ENCODE data around the gene PRTN3.

PRTN3 gene, protein sequence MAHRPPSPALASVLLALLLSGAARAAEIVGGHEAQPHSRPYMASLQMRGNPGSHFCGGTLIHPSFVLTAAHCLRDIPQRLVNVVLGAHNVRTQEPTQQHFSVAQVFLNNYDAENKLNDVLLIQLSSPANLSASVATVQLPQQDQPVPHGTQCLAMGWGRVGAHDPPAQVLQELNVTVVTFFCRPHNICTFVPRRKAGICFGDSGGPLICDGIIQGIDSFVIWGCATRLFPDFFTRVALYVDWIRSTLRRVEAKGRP

DNA sequence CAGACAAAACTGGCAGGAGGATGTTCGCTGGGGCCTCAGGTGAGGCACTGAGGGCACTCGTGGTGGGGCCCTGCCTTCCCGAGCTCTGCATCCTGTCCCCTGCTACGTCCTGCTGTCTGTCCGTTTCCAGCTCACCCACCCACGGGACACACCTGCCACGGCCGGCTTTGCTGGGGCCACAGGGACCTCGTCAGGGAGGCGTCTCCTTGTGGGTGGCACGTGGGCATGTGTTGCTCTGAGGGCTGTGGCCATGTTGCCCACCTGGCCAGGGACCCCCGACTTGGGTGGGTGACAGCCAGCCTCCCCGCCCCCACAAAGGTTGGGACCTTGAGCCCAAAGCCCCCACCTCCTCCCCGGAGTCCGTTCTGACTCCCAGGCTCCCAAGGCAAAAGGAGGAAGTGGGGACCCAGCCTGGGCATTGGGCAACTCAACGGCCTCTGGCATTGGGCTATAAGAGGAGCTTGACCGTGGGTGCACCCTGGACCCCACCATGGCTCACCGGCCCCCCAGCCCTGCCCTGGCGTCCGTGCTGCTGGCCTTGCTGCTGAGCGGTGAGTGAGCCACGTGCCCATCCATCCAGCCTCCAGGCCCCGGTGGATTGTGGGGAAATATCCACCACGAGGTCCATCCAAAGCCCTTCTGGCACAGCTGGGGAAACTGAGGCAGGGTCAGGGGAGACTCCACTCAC lies at the start of gene PRTN3:
Gene PRTN3, plus strand, starts transcription at position 481 of the 688 bp plus-strand sequence. Its CDS starts 10 bp downstream, at position 491.
- DNase-seq = no peak
- in situ Hi-C loops (cut with MboI; ENCODE audit: low pct_unique_long_range_greater_than_20kb, low sequenced_read_pairs) = no loop called here

DNA sequence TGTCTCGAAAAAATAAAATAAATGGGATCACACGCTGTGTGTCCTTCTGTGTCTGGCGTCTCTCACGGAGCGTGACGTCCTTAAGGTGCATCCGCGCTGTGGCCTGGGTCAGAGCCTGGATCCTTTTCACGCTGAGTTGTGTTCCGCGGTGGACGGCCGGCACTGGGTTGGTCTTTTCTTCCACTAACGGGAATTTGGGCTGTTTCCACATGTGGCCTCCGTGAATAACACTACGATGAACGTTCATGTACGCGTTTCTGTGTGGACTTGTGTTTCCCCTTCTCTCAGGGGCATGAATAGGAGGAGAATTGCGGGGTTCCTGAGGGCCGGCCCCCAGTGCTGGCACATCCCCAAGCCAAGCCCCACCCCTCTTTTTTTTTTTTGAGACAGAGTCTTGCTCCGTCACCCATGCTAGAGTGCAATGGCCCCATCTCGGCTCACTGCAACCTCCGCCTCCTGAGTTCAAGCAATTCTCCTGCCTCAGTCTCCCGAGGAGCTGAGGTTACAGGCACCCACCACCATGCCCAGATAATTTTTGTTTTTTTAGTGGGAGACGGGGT lies 49.7 kb upstream of the PRTN3 start:
- DNase-seq = no peak
- in situ Hi-C loops (cut with MboI; ENCODE audit: low pct_unique_long_range_greater_than_20kb, low sequenced_read_pairs) = no loop called here

DNA sequence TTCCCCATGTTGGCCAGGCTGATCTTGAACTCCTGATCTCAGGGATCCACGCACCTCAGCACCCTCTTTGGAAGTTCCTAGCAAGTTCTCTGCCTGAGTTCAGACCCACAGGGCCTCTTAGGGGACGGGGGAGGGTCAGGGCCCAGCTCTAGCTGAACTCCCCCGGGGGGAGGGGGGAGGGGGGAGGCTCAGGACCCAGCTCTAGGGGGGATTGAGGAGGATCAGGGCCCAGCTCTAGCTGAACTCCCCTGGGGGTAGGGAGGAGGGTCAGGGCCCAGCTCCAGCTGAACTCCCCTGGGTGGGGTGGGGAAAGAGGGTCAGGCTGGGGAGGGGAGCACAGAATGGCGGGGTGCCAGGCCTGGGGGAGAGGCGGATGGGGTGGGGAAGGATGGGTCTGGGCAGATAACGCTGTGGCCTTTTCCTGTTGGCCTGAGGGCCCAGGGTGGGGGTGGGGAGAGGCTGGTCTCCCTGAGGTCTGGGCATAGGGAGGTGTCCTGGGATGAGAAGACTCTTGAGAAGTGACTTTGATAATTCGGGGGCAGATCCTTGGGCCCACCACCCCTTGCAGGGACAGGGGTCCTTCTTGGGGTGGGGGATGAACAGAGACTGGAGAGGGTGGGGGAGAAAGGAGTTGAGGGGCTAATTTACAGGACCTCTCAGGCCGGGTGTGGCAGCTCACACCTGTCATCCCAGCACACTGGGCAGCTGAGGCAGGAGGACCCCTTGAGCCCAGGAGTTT lies 49.1 kb upstream of the PRTN3 start:
- DNase-seq = no peak
- in situ Hi-C loops (cut with MboI; ENCODE audit: low pct_unique_long_range_greater_than_20kb, low sequenced_read_pairs) = no loop called here

DNA sequence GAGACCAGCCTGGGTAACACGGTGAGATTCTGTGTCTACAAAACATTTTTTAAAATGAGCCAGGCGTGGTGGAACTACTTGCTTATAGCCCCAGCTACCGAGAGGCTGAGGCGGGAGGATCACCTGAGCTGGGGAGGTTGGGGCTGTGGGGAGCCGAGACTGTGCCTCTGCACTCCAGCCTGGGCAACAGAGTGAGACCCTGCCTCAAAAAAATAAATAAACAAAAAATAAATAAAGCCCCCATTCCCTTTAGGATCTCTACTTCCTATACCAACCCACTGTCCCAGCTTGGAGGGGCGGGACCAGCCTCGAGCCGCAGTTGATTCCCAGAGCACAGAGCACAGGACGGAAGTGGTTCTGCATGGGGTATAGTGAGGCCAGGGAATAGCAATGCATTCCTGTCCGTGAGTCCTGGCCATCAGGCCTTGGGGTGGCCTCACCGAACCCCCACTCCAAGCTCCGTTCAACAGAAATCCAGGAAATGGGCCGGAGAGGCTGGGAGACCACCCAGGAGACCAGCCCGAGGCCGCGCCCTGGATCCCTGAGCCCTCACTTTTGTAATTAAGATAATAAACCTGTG lies 48.4 kb upstream of the PRTN3 start:
- in situ Hi-C loops (cut with MboI; ENCODE audit: low pct_unique_long_range_greater_than_20kb, low sequenced_read_pairs) = no loop called here
- no peak for DNase-seq

DNA sequence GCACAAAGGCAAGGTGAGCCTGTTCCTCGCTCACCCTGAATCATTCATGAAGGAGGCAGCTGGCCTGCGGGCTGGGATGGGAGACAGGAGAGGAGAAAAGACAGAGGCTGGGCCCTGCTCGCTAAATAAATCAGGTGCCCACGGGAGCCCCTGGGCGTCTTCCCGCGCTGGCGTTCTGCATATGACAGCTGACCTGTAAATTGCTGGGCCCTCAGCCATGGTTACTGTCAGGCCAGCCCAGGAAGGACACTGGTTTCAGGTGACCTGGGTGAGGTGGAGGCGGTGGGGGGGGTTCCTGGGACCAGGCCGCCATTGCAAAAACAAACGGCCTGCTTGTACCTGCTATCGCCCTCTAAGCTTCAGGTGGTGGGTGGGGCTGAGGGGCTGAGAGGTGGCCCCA lies 47.0 kb upstream of the PRTN3 start:
- DNase-seq = no peak
- in situ Hi-C loops (cut with MboI; ENCODE audit: low pct_unique_long_range_greater_than_20kb, low sequenced_read_pairs) = no loop called here

DNA sequence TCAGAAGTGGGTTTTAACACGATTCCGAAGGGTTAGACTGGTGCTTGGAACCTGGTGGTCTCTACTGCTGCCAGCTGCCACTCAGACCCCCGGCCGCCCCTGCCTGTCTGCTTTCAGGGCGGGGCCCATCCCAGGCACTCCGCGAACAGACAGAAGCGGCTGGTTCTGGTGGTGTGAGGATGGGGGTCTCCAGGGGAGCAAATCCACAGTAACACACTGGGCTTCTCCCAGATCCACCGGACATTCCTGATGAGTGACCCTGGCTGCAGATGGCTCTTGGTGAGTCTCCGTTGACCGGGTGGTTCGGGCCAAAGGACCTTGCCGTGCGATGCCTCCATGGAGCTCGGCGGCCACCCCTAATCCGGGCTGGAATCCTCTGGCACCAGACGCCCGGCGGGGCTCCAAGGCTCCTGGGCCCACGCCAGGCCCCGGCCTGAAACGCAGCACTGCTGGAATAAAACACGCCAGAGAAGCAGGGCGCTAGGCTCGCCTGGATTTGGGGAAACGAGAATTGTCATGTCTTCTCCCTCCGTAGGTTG lies 45.7 kb upstream of the PRTN3 start:
- DNase-seq = no peak
- in situ Hi-C loops (cut with MboI; ENCODE audit: low pct_unique_long_range_greater_than_20kb, low sequenced_read_pairs) = no loop called here

DNA sequence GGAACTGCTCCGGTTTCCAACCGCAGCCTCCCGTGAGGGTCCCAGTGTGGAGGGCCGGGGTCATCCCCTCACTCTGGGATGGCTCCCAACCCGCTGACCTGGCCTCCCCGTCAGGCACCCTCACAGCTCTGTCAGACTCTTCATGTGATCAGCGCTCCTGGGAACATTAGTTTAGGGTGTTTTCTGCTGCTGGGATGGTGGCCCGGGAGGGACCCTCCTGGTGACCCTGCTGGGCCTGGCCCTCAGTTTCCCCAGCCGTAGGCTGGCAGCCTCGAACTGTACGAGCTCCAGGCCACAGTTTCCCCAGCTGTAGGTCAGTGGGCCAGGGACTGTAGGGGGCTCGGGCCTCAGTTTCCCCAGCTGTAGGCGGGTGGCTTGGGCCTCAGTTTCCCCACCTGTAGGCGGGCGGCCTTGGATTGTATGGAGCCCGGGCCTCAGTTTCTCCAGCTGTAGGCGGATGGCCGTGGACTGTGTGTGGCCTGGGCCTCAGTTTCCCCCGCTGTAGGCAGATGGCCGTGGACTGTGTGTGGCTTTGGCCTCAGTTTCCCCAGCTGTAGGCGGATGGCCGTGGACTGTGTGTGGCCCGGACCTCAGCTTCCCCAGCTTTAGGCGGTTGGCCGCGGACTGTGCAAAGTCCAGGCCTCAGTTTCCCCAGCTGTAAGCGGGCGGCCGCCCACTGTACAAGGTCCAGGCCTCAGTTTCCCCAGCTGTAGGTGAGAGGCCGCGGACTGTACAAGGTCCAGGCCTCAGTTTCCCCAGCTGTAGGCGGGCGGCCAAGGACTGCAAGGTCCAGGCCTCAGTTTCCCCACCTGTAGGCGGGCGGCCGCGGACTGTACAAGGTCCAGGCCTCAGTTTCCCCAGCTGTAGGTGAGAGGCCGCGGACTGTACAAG lies 44.9 kb upstream of the PRTN3 start:
- in situ Hi-C loops (cut with MboI; ENCODE audit: low pct_unique_long_range_greater_than_20kb, low sequenced_read_pairs) = no loop called here
- DNase-seq = no peak

DNA sequence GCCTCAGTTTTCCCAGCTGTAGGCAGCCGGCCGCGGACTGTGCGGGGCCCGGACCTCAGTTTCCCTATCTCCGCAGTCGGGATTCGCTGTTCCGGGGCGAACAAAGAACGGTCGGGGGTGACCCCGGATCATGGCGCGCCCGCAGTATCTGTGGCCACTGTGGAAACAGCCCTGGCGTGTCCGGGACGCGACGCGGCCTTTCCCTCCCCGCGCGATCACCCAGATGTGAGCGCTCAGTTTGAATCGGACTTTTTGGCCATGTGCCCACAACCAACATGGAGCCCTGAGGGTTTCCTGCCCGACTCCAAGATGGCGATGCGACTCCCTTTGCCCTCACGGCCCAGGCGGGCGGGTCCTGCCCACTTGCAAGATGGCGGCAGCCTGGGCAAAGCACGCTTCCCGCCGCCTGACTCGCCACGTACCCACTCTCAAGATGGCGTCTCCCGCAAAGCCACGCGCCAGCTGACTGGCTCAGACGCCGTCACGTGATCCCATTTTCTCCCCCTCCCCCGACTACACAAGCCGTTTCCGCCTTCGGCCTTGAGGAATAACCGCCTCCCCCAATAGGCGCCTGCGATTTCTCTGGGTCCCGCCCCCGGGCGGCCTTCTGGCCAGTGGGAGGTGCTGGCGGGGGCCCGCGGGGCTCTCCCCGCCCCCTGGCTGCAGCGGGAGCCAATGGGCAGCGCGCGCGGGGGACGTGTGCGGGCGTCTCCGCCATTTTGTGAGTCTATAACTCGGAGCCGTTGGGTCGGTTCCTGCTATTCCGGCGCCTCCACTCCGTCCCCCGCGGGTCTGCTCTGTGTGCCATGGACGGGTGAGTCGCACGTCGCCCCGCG lies 43.9 kb upstream of the PRTN3 start, which contains the start of gene PTBP1:
Gene PTBP1, plus strand, starts transcription at position 761 of the 836 bp plus-strand sequence. Its CDS starts 46 bp downstream, at position 807.
- in situ Hi-C loops (cut with MboI; ENCODE audit: low pct_unique_long_range_greater_than_20kb, low sequenced_read_pairs) = no loop called here
- DNase-seq = peak; percentile 100

DNA sequence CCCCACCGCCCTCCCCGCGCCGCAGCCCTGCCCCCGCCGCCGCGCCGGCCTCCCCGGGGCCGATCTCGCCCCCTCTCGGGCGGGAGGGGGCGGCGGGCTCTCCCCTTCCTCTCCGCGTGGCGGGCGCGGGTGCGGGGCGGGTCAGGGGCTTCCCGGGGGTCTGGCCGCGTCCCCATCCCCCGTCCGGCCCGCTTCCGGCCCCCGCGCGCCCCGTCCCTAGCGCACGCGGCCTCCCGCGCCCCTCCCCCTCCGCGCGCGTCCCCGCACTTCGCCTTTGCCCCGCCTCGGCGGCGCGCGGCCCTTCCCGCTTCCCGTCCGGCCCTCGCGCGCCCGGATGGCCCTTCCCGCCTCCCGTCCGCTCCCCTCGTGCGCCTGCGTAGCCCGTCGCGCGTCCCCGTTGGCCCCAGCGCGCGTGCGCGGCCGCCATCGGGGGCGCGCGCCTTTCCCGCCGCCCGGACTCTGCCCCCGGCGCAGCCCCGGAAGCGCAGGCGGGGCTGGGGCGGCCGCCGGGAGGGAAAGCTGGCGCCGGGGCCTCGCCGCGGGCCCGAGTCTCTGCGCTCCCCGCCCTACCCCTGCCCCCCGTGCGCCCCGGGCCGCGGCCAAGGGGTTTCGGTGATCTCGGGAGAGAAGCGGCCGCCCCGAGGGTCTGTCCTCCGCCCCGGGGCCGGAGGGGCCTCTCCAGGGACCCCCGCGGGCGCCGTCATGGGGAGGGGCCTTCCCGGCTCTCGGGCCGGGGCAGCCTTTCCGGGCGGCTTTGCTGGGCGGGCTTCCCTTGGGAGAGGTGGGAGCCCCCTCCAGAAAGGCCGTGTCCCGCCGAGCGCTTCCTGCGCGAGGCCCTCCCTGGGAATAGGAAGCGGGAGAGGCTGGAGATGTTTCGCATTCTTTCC lies 43.0 kb upstream of the PRTN3 start:
- DNase-seq = peak; percentile 79
- in situ Hi-C loops (cut with MboI; ENCODE audit: low pct_unique_long_range_greater_than_20kb, low sequenced_read_pairs) = no loop called here

DNA sequence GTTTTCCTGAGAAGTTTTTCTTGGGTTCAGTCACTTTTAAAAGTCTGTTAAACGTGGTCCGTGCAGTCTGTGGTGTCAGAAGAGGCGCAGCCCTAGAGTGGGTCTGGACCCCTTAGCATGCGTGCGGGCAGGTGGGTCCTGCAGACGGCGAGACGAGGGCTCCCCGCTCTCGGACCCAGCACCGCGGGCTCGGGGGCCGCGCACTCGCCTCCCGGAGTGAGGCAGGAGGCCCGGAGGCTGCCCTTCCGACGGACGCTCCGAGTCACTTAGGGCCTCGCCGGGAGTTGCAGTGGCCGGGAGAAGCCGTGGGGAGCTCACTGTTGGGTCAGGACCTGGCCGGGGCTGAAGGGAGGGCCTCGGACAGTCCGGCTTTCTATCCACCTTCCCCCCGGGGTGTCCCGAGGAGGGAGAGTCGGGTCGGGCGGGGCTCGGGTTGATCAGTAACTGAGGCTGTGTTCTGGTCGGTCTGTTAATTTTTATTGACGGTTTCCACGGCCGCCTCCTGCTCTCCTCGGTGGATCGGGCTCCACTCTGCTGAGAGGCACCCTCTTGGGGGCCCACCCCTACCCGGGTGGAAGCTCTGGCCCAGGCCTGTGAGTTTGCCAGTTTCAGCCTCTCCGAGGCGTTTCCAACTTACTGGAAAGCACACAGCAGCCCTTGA lies 42.3 kb upstream of the PRTN3 start:
- DNase-seq = no peak
- in situ Hi-C loops (cut with MboI; ENCODE audit: low pct_unique_long_range_greater_than_20kb, low sequenced_read_pairs) = no loop called here

DNA sequence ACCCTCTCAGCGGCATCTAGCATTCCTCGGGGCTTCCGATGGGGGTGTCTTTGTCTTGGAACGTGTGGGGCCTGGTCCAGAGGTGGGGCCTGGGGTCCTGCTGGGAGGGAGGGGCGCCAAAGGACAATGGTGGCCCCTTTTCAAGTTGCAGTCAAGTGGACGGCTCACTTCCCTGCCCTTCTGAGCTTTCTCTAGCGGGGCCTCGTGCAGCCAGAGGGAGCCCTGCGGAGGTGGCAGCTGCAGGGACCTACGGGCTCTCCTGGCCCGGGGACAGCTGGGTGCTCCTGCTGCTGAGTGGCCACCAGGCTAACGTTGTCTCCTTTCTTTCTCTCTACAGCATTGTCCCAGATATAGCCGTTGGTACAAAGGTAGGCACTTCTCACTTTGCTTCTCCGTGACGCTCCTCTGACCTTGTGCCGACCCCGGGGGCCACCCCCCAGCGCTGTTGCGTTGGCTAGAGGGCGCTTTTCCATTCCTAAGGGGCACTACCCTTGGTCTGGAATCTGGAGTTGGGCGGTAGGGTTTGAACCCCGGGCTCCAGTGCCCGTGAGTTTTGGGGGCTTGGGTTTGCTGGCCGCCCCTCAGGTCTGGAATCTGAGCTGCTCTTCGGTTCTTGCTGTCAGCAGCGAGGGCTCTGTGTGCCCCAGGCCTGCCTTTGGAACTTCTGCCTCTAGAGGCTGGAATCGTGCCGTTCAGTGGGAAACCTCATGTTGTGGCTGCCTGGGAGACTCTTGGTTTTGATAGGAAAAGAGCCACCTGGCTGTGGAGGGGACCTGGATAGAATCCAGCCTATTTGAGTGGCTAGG lies 41.5 kb upstream of the PRTN3 start:
- in situ Hi-C loops (cut with MboI; ENCODE audit: low pct_unique_long_range_greater_than_20kb, low sequenced_read_pairs) = no loop called here
- DNase-seq = peak; percentile 48

DNA sequence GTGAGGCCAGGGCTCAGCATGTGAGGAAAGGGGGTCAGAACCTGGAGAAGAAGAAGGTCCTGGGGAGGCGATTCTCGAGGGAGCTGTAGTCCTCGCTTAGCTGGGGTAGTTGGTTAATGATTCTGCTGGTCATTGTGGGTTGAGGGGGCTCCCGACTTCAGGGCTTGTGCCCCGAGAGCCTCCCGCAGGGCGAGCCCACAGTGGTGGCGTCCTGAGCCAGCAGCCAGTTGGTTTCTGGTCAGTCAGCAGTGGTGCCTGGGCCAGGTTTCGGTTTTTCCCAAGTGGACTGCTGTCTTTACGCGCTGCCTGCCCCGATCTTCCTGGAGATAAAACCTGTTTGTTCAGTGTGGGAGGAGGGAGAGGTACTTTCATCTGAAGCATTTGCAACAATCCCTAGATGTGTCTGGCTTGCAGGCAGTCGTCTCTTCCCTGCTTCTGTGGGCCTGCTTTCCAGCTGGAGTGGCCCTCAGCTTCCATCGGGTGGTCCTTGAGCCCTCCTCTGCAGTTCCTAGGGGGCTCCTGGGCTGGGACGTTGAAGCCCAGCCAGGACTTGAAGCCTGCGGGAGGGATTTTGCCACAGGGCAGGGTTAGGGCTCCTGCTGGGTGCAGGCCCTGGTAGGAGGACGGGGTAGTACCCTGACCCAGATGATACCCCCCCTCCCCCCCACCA lies 40.3 kb upstream of the PRTN3 start:
- in situ Hi-C loops (cut with MboI; ENCODE audit: low pct_unique_long_range_greater_than_20kb, low sequenced_read_pairs) = no loop called here
- DNase-seq = no peak

DNA sequence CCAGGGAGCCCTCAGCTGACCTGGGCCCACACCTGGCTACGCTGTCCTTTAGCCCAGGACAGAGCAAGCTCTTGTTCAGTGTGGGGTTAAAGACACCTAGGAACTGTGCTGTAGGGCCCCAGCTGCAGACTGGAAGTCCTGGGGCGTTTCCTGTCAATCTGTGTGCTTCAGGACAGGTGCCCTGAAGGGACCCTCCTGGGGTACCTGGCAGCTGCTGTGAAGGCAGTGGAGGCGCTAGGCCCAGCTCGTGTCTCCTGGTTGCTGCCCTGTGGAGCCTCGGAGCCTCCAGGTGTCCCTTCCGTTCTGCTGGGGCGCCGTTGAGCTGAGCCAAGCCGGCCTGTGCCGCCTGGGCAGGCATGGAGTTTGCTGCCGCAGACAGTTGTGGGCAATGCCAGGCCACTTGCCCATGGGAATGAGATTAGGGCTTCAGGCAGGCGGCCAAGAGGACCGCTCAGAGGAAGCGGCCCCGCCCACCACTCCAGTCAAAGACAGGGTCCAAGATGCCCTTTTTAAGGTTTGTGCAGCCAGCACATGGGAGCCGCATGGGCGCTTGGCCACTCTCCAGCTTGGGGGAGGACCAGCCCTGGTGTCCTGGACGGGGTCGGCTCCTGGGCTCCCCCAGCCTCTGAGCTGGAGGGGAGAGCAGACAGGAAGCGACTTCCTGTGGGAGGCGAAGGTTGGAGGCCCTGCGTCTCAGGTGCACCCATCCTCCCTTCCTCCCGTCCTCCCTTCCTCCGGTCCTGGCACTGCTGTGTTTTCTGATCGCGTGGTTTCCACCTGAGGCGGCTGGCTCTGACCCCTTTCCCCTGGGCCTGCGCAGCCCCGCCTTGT lies 39.6 kb upstream of the PRTN3 start:
- no peak for DNase-seq
- in situ Hi-C loops (cut with MboI; ENCODE audit: low pct_unique_long_range_greater_than_20kb, low sequenced_read_pairs) = no loop called here

DNA sequence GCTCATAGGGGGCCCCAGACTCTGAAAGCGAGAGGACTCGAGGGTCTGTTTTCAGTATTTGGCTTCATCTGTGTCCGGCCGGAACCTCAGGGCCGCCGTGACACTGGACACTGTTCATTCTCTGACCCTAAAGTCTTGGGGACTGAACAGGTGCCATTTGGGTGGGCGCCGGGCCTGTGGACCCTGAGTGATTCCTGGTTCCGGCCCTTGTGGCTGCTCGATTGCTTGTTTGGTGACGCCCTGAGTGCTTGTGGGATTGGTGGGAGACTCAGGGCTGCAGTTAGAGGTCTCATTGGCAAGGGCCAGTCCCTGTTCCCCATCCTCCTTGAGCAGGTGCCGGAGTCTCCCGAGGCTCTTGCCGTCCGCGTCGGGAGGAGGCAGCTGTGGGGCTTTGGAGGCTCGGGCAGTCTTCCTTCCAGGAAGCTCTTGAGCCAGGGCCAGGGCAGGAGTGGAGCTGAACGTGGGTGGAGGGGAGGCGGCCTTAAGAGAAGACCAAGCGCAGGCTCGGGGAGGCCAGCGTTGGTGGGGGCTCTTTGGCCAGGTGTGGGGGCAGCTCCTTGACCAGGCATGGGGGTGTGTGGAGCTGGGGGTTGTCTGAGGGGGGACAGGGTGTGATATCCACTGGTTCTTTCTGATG lies 38.8 kb upstream of the PRTN3 start:
- no peak for DNase-seq

More for the DNA sequence above, 38.8 kb upstream of the PRTN3 start:
- in situ Hi-C loops (cut with MboI; ENCODE audit: low pct_unique_long_range_greater_than_20kb, low sequenced_read_pairs) = no loop called here
